Measurements from ENCODE around the gene CDR2L.

- TF ChIP-seq CTCF (IDR thresholded peaks at IDR 0.05 in 4 of 5, conservative IDR thresholded peaks at IDR 0.05 in 1 of 5) (no peak), POLR2A (IDR thresholded peaks at IDR 0.05) (no peak)
These were observed 24.1 kb downstream of the CDR2L start for GRCh38 chr17:75011401-75012095.

All from gastrocnemius medialis (tissue), 4 donors.